HCT116 (cell line): ENCODE data around the gene CA5B. TPM values are rescaled to one million over a fixed set of nuclear protein-coding genes. Genes with fewer than 3 reads are reported as not detected.
"Not testable (repeated sequence)": the region's sequence is repeated elsewhere in the genome, so short reads cannot be mapped to it uniquely, and the experiment has no call there.

Experiments used
- ATAC-seq: fragments of 200-7000 bp; cut with Tn5 transposase; 2 replicates; pipeline ENCODE4 v1.9.1; 2020; ENCODE audit warnings: mild to moderate bottlenecking, moderate library complexity
- BruUV-seq: library from RNA; stranded (reverse); fragments of 400-500 nt; replicated peaks from 2 replicates; lab custom pipeline; 2021; lab: Mats Ljungman, UMichigan
- CTCF ChIA-PET: fragments of 300-600 bp; sonication (Branson Sonifier 250); formaldehyde crosslinking; loops from one replicate; lab custom pipeline; 2021; ENCODE audit warnings: antibody characterized with exemption; lab: Charles Lee
- POLR2A ChIA-PET: fragments of 300-600, 350-600 bp; sonication (Branson Sonifier 250); formaldehyde crosslinking; loops from one replicate; lab custom pipeline; 2021; ENCODE audit warnings: antibody characterized with exemption; lab: Charles Lee
- RAD21 ChIA-PET, 2 experiments: fragments of 300-600 bp; sonication (Branson Sonifier 250); formaldehyde crosslinking; loops; one replicate each; lab custom pipeline; 2023; ENCODE audit warnings: low total read pairs in 2 of 2; ENCODE audit not compliant: uncharacterized antibody in 2 of 2, unreplicated experiment in 2 of 2, low non-redundant PET in 1 of 2; lab: Charles Lee
- DNase-seq: peaks from one replicate; pipeline ENCODE4 v3.0.0-alpha.2; 2010; ENCODE audit warnings: low read depth, low spot score
- H2AFZ ChIP-seq: fragments of 200-600 bp; shearing (Covaris generic), sonication (generic); 2 replicates; pipeline ENCODE4 v1.6.1; 2017; ENCODE audit warnings: low read depth, mixed run types, mixed read lengths, antibody characterized with exemption, low read length; ENCODE audit not compliant: poor library complexity, severe bottlenecking
- H3K27ac ChIP-seq: 2 replicates; pipeline ENCODE4 v1.5.1; 2012; ENCODE audit warnings: low read depth, low read length
- H3K27me3 ChIP-seq: fragments of 200-600 bp; sonication (generic); 2 replicates; pipeline ENCODE4 v1.6.1; 2016; ENCODE audit warnings: mixed run types, low read length, mixed read lengths; ENCODE audit not compliant: insufficient read depth
- H3K36me3 ChIP-seq, 2 experiments: fragments of 200-500 bp in 1 of 2; fragments of 200-600 bp in 1 of 2; sonication (Bioruptor generic) in 1 of 2; sonication (generic) in 1 of 2; 2 replicates each; pipeline versions ENCODE4 v1.5.1 to v1.6.1; 2014 to 2016; ENCODE audit warnings: low read length in 2 of 2, inconsistent platforms in 1 of 2, mixed read lengths in 1 of 2, mixed run types in 1 of 2; ENCODE audit not compliant: insufficient read depth in 2 of 2, control insufficient read depth in 1 of 2
- H3K4me1 ChIP-seq, 2 experiments: fragments of 200-600 bp in 1 of 2; sonication (generic) in 1 of 2; 2 replicates each; pipeline versions ENCODE4 v1.5.1 to v1.6.1; 2012 to 2017; ENCODE audit warnings: low read length in 2 of 2, inconsistent platforms in 1 of 2, mild to moderate bottlenecking in 1 of 2, mixed read lengths in 1 of 2, mixed run types in 1 of 2, moderate library complexity in 1 of 2; ENCODE audit not compliant: insufficient read depth in 2 of 2, control insufficient read depth in 1 of 2
- H3K4me2 ChIP-seq: fragments of 200-600 bp; sonication (generic); 2 replicates; pipeline ENCODE4 v1.6.1; 2017; ENCODE audit warnings: mixed run types, low read length, mixed read lengths
- H3K4me3 ChIP-seq, 2 experiments: fragments of 200-600 bp in 1 of 2; sonication (generic) in 1 of 2; replicated peaks in 1 of 2; 2 replicates each; pipeline ENCODE4 v1.5.1; 2011 to 2016; ENCODE audit warnings: low read length in 2 of 2, control low read depth in 1 of 2, low read depth in 1 of 2, mild to moderate bottlenecking in 1 of 2, mixed read lengths in 1 of 2, mixed run types in 1 of 2
- H3K79me2 ChIP-seq: fragments of 200-600 bp; sonication (generic); 2 replicates; pipeline ENCODE4 v1.6.1; 2017; ENCODE audit warnings: mild to moderate bottlenecking, mixed run types, low read length, moderate library complexity, mixed read lengths; ENCODE audit not compliant: insufficient read depth
- H3K9ac ChIP-seq: fragments of 200-600 bp; sonication (generic); 2 replicates; pipeline ENCODE4 v1.6.1; 2016; ENCODE audit warnings: low read length, mixed read lengths
- H3K9me2 ChIP-seq: fragments of 200-600 bp; sonication (generic), shearing (Covaris generic); 2 replicates; pipeline ENCODE4 v1.6.1; 2017; ENCODE audit warnings: mixed run types, mild to moderate bottlenecking, moderate library complexity; ENCODE audit not compliant: insufficient read depth
- H3K9me3 ChIP-seq, 2 experiments: fragments of 200-500 bp in 1 of 2; fragments of 200-600 bp in 1 of 2; sonication (Bioruptor generic) in 1 of 2; sonication (generic) in 1 of 2; 2 replicates each; pipeline ENCODE4 v1.6.1; 2014 to 2017; ENCODE audit warnings: low read length in 2 of 2, mixed read lengths in 2 of 2, inconsistent platforms in 1 of 2, low read depth in 1 of 2, mild to moderate bottlenecking in 1 of 2, mixed run types in 1 of 2, moderate library complexity in 1 of 2; ENCODE audit not compliant: control insufficient read depth in 1 of 2, insufficient read depth in 1 of 2
- H4K20me1 ChIP-seq: fragments of 200-600 bp; sonication (generic), shearing (Covaris generic); 2 replicates; pipeline ENCODE4 v1.6.1; 2017; ENCODE audit warnings: mixed run types, mild to moderate bottlenecking, moderate library complexity; ENCODE audit not compliant: insufficient read depth
- CBX3 ChIP-seq: IDR thresholded peaks from 2 replicates; pipeline ENCODE4 v1.6.1; 2012; ENCODE audit warnings: low read depth
- FOSL1 ChIP-seq: IDR thresholded peaks from 2 replicates; pipeline ENCODE4 v1.6.1; 2012; ENCODE audit warnings: low read depth
- JUND ChIP-seq: IDR thresholded peaks from 2 replicates; pipeline ENCODE4 v1.6.1; 2012
- REST ChIP-seq: IDR thresholded peaks from 2 replicates; pipeline ENCODE4 v1.6.1; 2012; ENCODE audit warnings: low read depth
- SRF ChIP-seq: IDR thresholded peaks from 2 replicates; pipeline ENCODE4 v1.6.1; 2012; ENCODE audit warnings: low read depth
- ZBTB33 ChIP-seq: IDR thresholded peaks from 2 replicates; pipeline ENCODE4 v1.6.1; 2011; ENCODE audit warnings: mild to moderate bottlenecking, low read length, moderate library complexity; ENCODE audit not compliant: insufficient replicate concordance; ENCODE audit errors: extremely low read depth
- ZFX ChIP-seq: fragments of 450-650 bp; IDR thresholded peaks from 2 replicates; pipeline ENCODE4 v1.6.1; 2017
- intact Hi-C: fragments of 100-400 bp; cut with micrococcal nuclease; formaldehyde crosslinking; loops from 2 replicates; pipeline ENCODE4 v1.10.0; 2022
- total RNA-seq: library from RNA; stranded (reverse); gene quantifications from one replicate; pipeline ENCODE4 v1.2.1, GENCODE V29; 2021; ENCODE audit not compliant: unreplicated experiment

The CA5B gene
- total RNA-seq, 1 experiment from 2014 or later: 5.5 TPM

DNA sequence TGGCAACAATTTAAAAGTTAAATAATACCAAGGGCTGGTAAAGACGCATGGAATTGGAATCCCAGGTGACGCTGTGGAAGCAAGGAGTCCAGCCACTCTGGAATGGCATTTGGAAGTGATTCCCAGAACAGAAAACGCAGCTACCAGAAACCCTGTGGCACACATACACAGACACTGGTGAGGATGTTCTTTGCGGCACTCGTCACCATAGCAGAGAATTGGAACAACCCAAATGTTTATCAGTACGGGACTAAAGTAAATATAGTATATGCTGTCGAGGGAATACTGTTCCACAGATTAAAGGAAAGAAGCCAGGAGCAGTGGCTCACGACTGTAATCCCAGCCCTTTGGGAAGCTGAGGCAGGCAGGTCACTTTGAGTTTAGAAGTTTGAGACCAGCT lies 33.8 kb upstream of the CA5B start:
- H3K9me3 ChIP-seq, H3K9me2 ChIP-seq, intact Hi-C loops, RAD21 ChIA-PET, H3K4me2 ChIP-seq, H3K9ac ChIP-seq, H3K4me3 ChIP-seq, H4K20me1 ChIP-seq, ATAC-seq, H3K79me2 ChIP-seq, H3K27ac ChIP-seq, H3K4me1 ChIP-seq, H2AFZ ChIP-seq, DNase-seq, BruUV-seq, POLR2A ChIA-PET, H3K36me3 ChIP-seq, H3K27me3 ChIP-seq, CTCF ChIA-PET: not testable (repeated sequence)

DNA sequence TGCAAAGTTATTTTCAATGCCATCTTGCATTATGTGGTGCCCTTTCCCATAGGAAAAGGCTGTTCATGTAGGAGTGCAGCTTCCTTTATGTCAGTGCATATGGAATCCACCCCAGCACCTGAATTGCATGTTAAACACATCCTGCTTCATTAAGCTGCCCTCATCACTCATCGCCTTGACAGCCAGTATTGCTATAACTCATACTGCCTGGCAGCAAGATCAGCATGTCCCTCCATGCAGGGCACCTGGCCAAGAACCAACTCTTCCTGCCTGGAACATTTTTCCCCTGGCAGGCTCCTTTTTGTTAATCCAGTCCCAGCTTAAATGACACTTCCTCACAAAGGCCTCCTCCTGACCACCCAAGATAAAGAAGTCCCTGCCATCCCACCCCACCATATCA lies 23.5 kb upstream of the CA5B start:
- intact Hi-C loops: no loop called here
- ChIA-PET RAD21 (no interaction called here), POLR2A (no interaction called here), CTCF (no interaction called here)
- no TSS peak for BruUV-seq
- Histone ChIP-seq H3K4me3 (no peak overlapping the region), H3K9me3 (no peaks in the 10 kb centered on the region), H3K27ac (no peak overlapping the region), H3K36me3 (no peaks in the 10 kb centered on the region), H3K27me3 (no peaks in the 10 kb centered on the region), H3K79me2 (no peaks in the 10 kb centered on the region), H3K9me2 (no peaks in the 10 kb centered on the region), H3K4me2 (no peak overlapping the region), H3K4me1 (peaks cover 14 to 25% of the 10 kb centered on the region in 2 experiments), H2AFZ (no peak overlapping the region), H3K9ac (no peak overlapping the region), H4K20me1 (no peaks in the 10 kb centered on the region)
- TF ChIP-seq ZBTB33 (no peak), SRF (no peak), CBX3 (no peak), FOSL1 (no peak), JUND (no peak), ZFX (no peak), REST (no peak)
- DNase-seq (no peak), ATAC-seq (no peak)
